Anterior cingulate cortex (tissue), 58 donors: Measurements from ENCODE around the gene MAGI1.
"Not testable (repeated sequence)": the region's sequence is repeated elsewhere in the genome, so short reads cannot be mapped to it uniquely, and the experiment has no call there.

ENCODE experiments used
- DNase-seq, 58 donors: peaks; one replicate each; lab custom pipeline; 2025; lab: John Stamatoyannopoulos, UW

Gene MAGI1

GRCh38 chr3:65617209-65617608 lies 421.5 kb downstream of the MAGI1 start:
- no peak for DNase-seq

- DNase-seq, result no peak
These were observed 422.2 kb downstream of the MAGI1 start for GRCh38 chr3:65616563-65616962.

- DNase-seq, result no peak
These were observed 423.4 kb downstream of the MAGI1 start for GRCh38 chr3:65615329-65615728.

- DNase-seq, result no peak
These were observed 424.1 kb downstream of the MAGI1 start for GRCh38 chr3:65614585-65614984.

- not testable (repeated sequence) for DNase-seq
These were observed 430.7 kb downstream of the MAGI1 start for GRCh38 chr3:65607965-65608460.

GRCh38 chr3:65607101-65607500 lies 431.6 kb downstream of the MAGI1 start:
- no peak for DNase-seq

- no peak for DNase-seq
These were observed 432.8 kb downstream of the MAGI1 start for GRCh38 chr3:65605876-65606432.

- no peak for DNase-seq
These were observed 433.7 kb downstream of the MAGI1 start for GRCh38 chr3:65604863-65605526.

GRCh38 chr3:65603631-65604030 lies 435.1 kb downstream of the MAGI1 start:
- no peak for DNase-seq

- DNase-seq, result no peak
These were observed 437.8 kb downstream of the MAGI1 start for GRCh38 chr3:65600888-65601287.

- peak in 29 of 58 donors; percentile 17 to 83 (median 52) for DNase-seq
These were observed 440.7 kb downstream of the MAGI1 start for GRCh38 chr3:65597952-65598413.

- DNase-seq, result peak in 53 of 58 donors; percentile 28 to 83 (median 70)
These were observed 441.3 kb downstream of the MAGI1 start for GRCh38 chr3:65597226-65597951.

- peak in 28 of 58 donors; percentile 21 to 71 (median 44) for DNase-seq
These were observed 442.0 kb downstream of the MAGI1 start for GRCh38 chr3:65596571-65597225.

GRCh38 chr3:65596029-65596300 lies 442.8 kb downstream of the MAGI1 start:
- no peak for DNase-seq

GRCh38 chr3:65595222-65596028 lies 443.3 kb downstream of the MAGI1 start:
- DNase-seq, result peak in 6 of 58 donors; percentile 6 to 19 (median 8)

- DNase-seq, result peak in 3 of 58 donors; percentile 4 to 24 (median 8)
These were observed 444.7 kb downstream of the MAGI1 start for GRCh38 chr3:65593780-65594752.

- no peak for DNase-seq
These were observed 447.4 kb downstream of the MAGI1 start for GRCh38 chr3:65591313-65591712.

- DNase-seq, result no peak
These were observed 449.8 kb downstream of the MAGI1 start for GRCh38 chr3:65588884-65589283.
